ENCODE data around the gene PTBP3. TPM values are rescaled to one million over a fixed set of nuclear protein-coding genes. Genes with fewer than 3 reads are reported as not detected.

Gene PTBP3
- polyA plus RNA-seq, 2 of the 4 experiments (the other 2 are of a cell fraction) = 55.7 to 105 TPM

DNA sequence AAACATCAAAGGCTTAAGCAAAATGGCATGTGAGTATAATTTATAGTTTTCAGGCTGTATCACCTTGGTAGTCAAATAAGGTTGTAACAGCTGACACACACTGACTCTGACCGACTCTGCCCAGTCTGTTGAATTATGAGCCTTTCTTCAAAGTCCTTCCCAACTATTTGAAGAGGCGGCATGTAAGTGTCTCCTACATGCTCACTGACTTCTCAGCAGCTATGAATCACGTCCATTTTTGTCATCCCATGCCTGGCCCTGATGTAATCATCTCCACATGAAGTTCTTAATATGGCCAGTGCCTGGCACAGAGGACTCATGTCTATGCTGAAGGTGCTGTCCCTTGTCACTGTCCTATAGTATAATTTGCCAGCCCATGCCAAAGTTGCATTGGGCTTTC, 5.1 kb upstream of the PTBP3 start (continued):
- TF ChIP-seq, protein P1, sequence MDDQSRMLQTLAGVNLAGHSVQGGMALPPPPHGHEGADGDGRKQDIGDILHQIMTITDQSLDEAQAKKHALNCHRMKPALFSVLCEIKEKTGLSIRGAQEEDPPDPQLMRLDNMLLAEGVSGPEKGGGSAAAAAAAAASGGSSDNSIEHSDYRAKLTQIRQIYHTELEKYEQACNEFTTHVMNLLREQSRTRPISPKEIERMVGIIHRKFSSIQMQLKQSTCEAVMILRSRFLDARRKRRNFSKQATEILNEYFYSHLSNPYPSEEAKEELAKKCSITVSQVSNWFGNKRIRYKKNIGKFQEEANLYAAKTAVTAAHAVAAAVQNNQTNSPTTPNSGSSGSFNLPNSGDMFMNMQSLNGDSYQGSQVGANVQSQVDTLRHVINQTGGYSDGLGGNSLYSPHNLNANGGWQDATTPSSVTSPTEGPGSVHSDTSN (IDR thresholded peaks at IDR 0.05) = no peak
- no peak for TF ChIP-seq HOXB5 (CRISPR knock-in tag; IDR thresholded peaks at IDR 0.05)
- TF ChIP-seq BHLHE40 (IDR thresholded peaks at IDR 0.05; ENCODE audit: low read depth, low read length) = no peak
- TF ChIP-seq NR3C1 (IDR thresholded peaks at IDR 0.05) = no peak
- no peak for TF ChIP-seq MAZ (IDR thresholded peaks at IDR 0.05; ENCODE audit: borderline replicate concordance, low read depth, low read length)
- TF ChIP-seq FOSB (CRISPR knock-in tag; IDR thresholded peaks at IDR 0.05) = no peak
- no peak for TF ChIP-seq CBX2 (IDR thresholded peaks at IDR 0.05; ENCODE audit: borderline replicate concordance, low read depth)
- TF ChIP-seq, protein P2, sequence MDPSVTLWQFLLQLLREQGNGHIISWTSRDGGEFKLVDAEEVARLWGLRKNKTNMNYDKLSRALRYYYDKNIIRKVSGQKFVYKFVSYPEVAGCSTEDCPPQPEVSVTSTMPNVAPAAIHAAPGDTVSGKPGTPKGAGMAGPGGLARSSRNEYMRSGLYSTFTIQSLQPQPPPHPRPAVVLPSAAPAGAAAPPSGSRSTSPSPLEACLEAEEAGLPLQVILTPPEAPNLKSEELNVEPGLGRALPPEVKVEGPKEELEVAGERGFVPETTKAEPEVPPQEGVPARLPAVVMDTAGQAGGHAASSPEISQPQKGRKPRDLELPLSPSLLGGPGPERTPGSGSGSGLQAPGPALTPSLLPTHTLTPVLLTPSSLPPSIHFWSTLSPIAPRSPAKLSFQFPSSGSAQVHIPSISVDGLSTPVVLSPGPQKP (IDR thresholded peaks at IDR 0.05; ENCODE audit: low read depth, low read length) = no peak
- no peak for TF ChIP-seq CBX8 (IDR thresholded peaks at IDR 0.05)
- peak; percentile 33 to 52; a peak in 2 of 5 replicates for TF ChIP-seq JUN (IDR thresholded peaks at IDR 0.05)
- no peak for TF ChIP-seq ESRRA (IDR thresholded peaks at IDR 0.05; ENCODE audit: borderline replicate concordance, low read length)
- TF ChIP-seq, protein P3, sequence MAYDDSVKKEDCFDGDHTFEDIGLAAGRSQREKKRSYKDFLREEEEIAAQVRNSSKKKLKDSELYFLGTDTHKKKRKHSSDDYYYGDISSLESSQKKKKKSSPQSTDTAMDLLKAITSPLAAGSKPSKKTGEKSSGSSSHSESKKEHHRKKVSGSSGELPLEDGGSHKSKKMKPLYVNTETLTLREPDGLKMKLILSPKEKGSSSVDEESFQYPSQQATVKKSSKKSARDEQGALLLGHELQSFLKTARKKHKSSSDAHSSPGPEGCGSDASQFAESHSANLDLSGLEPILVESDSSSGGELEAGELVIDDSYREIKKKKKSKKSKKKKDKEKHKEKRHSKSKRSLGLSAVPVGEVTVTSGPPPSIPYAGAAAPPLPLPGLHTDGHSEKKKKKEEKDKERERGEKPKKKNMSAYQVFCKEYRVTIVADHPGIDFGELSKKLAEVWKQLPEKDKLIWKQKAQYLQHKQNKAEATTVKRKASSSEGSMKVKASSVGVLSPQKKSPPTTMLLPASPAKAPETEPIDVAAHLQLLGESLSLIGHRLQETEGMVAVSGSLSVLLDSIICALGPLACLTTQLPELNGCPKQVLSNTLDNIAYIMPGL (CRISPR knock-in tag; IDR thresholded peaks at IDR 0.05; ENCODE audit: borderline replicate concordance) = no peak
- TF ChIP-seq, protein P4, sequence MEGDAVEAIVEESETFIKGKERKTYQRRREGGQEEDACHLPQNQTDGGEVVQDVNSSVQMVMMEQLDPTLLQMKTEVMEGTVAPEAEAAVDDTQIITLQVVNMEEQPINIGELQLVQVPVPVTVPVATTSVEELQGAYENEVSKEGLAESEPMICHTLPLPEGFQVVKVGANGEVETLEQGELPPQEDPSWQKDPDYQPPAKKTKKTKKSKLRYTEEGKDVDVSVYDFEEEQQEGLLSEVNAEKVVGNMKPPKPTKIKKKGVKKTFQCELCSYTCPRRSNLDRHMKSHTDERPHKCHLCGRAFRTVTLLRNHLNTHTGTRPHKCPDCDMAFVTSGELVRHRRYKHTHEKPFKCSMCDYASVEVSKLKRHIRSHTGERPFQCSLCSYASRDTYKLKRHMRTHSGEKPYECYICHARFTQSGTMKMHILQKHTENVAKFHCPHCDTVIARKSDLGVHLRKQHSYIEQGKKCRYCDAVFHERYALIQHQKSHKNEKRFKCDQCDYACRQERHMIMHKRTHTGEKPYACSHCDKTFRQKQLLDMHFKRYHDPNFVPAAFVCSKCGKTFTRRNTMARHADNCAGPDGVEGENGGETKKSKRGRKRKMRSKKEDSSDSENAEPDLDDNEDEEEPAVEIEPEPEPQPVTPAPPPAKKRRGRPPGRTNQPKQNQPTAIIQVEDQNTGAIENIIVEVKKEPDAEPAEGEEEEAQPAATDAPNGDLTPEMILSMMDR (IDR thresholded peaks at IDR 0.05) = no peak
- no peak for TF ChIP-seq SREBF2 (IDR thresholded peaks at IDR 0.05)
- TF ChIP-seq CHD4 (IDR thresholded peaks at IDR 0.05; ENCODE audit: borderline replicate concordance) = no peak
- TF ChIP-seq PHF8 (IDR thresholded peaks at IDR 0.05; ENCODE audit: borderline replicate concordance, low read depth) = no peak
- TF ChIP-seq HOXA7 (CRISPR knock-in tag; IDR thresholded peaks at IDR 0.05) = no peak
- TF ChIP-seq JUNB (IDR thresholded peaks at IDR 0.05) = 0 out of 2 replicates have a peak, but pooled peaks have one; percentile 34
- no peak for TF ChIP-seq ZNF302 (CRISPR knock-in tag; IDR thresholded peaks at IDR 0.05)
- no peak for TF ChIP-seq POLR2AphosphoS2 (conservative IDR thresholded peaks at IDR 0.05; ENCODE audit: low read length)

DNA sequence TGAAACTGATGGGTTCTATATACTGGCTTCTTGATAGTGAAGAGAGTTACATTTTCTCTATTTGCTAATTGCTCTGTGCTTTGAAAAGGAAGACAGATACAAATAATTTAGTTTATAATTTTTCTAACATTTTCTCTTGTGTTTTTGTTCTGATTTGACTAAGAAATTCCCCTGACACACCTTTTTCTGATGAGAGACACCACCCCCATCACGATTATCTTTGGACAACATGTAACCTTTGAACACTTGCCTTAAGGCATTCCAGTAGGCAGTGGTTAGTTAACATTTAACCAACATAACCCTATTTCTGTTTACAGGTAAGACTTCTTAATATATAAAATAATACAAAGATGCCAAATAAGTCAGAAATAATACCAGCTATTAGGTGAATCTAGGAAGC, 4.1 kb upstream of the PTBP3 start:
- no peak for ATAC-seq
- no peak for FAIRE-seq
- Histone ChIP-seq H3K4me1 (peaks cover 54% of the 10 kb centered on the region), H3K27ac (peak overlapping the region; percentile 78 to 82), H3K4me3 (0 out of 3 replicates have a peak overlapping the region, but pooled peaks have one; percentile 12), H3K9me3 (no peaks in the 10 kb centered on the region), H3K4me2 (peak overlapping the region; percentile 76)
- peak in 1 of 2 experiments; percentile 53 for DNase-seq (ENCODE audit: low read depth in 1 of 2, low spot score in 1 of 2)
- WGBS (ENCODE audit: missing lambda C conversion rate) = 0% methylated on average over 1 of the region's 1 CpG
- ChIA-PET CTCF (interaction anchor here (0.8 to 9.6 kb wide), 6 partner anchors 8 to 578 kb away, joined by 3 to 42 read pairs (median 4); no protein-coding TSS in a partner anchor), POLR2A (no interaction called here)
- TF ChIP-seq HEYL (CRISPR knock-in tag; IDR thresholded peaks at IDR 0.05) (no peak), ZFP36 (IDR thresholded peaks at IDR 0.05; ENCODE audit: borderline replicate concordance, partially characterized antibody) (no peak), RCOR1 (IDR thresholded peaks at IDR 0.05; ENCODE audit: low read depth, low read length) (no peak)
- TF ChIP-seq, protein P5, sequence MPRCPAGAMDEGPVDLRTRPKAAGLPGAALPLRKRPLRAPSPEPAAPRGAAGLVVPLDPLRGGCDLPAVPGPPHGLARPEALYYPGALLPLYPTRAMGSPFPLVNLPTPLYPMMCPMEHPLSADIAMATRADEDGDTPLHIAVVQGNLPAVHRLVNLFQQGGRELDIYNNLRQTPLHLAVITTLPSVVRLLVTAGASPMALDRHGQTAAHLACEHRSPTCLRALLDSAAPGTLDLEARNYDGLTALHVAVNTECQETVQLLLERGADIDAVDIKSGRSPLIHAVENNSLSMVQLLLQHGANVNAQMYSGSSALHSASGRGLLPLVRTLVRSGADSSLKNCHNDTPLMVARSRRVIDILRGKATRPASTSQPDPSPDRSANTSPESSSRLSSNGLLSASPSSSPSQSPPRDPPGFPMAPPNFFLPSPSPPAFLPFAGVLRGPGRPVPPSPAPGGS (IDR thresholded peaks at IDR 0.05) = no peak

All from A549 (cell line).